NCI-H1417 (cell line): ENCODE results near the gene FBXO27.
"Not testable (repeated sequence)": the region's sequence is repeated elsewhere in the genome, so short reads cannot be mapped to it uniquely, and the experiment has no call there.

Experiments used
- DNase-seq, 3 experiments: peaks; one replicate each; lab custom pipeline; 2025; lab: John Stamatoyannopoulos, UW

Gene FBXO27

GRCh38 chr19:38988627-38989026 is 43.7 kb downstream of the FBXO27 start:
- not testable (repeated sequence) for DNase-seq

GRCh38 chr19:38987745-38988144 is 44.6 kb downstream of the FBXO27 start:
- DNase-seq, result not testable (repeated sequence)

- no peak for DNase-seq
Observed at GRCh38 chr19:38985262-38985661, 47.1 kb downstream of the FBXO27 start.

- DNase-seq, result no peak
Observed at GRCh38 chr19:38980583-38981374, 51.6 kb downstream of the FBXO27 start.

GRCh38 chr19:38979812-38980211 is 52.5 kb downstream of the FBXO27 start:
- DNase-seq, result no peak

- no peak for DNase-seq
Observed at GRCh38 chr19:38978326-38978689, 54.0 kb downstream of the FBXO27 start.

- no peak for DNase-seq
Observed at GRCh38 chr19:38977445-38978325, 54.7 kb downstream of the FBXO27 start.

GRCh38 chr19:38975861-38976271 is 56.5 kb downstream of the FBXO27 start:
- DNase-seq, result no peak

GRCh38 chr19:38975214-38975860 is 57.0 kb downstream of the FBXO27 start, which contains the start of gene FBXO17:
Gene FBXO17, minus strand, starts transcription at chr19:38975742. Its CDS starts 25,423 bp downstream, at chr19:38950319.
- DNase-seq, result no peak

GRCh38 chr19:38974624-38975213 is 57.6 kb downstream of the FBXO27 start:
- DNase-seq, result no peak
